DLD1 (cell line): ENCODE measurements around the gene F12.
"Not testable (repeated sequence)": the region's sequence is repeated elsewhere in the genome, so short reads cannot be mapped to it uniquely, and the experiment has no call there.

Experiments
- in situ Hi-C: cut with HindIII; loops from 2 replicates; pipeline ENCODE4 v1.10.0; 2017; ENCODE audit warnings: low sequenced_read_pairs

The F12 gene

DNA sequence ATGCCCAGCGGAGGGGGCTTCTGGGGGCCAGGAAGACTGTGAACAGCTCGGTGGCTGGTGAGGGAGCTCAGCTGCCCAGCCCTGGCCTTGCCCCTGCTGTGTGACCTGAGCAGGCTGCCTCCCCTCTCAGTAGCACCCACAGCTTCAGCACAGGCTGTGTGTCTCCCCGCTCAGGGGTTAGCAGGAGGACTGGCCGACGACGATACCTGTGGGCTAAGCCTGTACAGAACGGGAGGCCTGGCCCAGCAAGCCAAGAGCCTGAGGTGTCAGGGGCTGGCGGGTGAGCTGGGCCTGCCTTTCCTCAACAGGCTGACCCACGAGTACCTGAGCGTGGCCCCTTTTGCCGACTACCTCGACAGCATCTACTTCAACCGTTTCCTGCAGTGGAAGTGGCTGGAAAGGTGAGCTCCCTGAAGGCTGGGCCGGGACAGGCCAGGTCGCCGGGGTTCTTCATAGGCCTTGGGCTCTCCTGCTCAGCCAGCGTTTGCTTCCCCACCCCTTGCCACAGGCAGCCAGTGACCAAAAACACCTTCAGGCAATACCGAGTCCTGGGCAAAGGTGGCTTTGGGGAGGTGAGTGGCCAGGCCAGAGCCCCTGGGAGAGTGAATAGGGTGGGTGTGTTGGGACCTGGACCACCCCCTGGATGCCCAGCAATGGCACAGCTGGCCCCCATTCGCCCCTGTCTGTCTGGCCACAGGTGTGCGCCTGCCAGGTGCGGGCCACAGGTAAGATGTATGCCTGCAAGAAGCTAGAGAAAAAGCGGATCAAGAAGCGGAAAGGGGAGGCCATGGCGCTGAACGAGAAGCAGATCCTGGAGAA lies 23.7 kb upstream of the F12 start:
- in situ Hi-C loops = no loop called here

DNA sequence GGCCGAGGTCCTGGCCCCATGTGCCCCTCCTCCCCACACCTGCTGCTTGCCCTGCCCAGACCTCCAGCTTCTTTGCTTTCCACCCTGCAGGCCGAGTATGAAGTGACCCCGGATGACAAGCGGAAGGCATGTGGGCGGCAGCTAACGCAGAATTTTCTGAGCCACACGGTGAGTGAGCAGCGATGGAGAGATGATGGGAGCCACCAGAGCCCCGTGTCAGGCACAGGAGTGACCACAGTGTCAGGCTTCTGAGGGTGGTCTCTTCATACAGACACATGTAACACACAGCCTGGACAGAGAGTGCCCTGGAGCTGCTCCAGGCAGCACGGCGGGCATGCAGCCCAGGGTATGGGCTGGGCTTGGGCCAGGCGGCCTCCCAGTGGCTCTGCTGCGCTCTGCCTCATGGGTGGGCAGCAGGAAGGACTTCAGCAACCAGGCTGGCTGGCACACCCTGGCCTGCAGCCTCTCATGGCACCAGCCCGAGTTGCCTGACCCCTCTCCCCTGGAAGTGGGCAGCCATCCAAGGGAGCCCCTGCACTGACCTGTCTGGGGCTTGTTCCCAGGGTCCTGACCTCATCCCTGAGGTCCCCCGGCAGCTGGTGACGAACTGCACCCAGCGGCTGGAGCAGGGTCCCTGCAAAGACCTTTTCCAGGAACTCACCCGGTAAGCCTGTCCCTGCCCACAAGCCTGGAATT lies 22.9 kb upstream of the F12 start:
- in situ Hi-C loops = no loop called here

DNA sequence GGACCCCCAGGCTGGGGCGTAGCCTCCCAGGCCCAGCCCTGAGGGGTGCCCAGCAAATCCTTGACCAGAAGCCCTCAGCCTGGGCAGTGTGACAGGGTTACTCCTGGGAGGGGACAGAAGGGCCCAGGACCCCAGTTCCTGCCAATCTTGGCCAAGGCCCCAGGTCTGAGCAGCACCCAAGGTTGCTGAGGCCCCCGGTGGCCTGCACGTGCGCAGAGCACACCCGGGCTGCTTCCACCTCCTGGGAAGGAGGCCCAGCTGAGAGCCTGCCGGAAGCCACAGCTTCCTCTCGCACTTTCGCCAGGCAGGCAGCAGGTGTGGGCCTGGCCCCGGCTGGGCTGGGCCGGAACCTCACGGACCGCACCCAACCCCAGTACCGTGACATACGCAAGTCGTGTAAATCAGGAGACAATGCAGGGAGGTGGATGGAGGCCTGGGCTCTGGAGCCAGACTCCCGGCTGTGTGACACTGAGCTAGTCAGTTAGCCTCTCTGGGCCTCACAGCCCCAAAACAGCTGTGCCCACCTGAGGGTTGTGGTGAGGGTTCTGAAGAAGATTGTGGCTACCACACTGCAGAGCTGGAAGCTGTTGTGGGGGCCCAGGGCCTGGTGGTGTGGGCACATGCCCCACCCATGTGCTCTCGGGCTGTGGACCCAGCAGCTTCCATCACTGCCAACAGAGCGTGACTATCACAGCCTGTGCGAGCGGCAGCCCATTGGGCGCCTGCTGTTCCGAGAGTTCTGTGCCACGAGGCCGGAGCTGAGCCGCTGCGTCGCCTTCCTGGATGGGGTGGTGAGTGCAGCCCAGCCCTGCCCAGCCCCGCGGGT lies 22.2 kb upstream of the F12 start:
- in situ Hi-C loops = no loop called here

DNA sequence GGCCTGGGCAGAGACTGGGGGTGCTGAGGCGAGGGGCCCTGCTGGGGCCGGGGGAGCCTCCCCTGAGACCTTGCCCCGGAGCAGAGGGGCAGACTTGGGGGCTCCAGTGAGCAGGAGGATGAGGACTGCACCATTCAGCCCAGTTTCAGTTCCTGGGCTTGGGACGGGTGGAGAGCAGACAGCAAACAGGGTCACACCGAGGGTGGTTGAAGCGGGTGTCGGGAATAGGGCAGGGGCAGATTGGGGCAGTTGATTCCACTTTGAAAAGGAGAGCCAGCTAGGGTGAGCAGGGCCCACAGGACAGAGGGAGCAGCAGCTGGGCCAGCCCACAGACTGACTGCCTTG lies 21.6 kb upstream of the F12 start:
- in situ Hi-C loops = no loop called here

DNA sequence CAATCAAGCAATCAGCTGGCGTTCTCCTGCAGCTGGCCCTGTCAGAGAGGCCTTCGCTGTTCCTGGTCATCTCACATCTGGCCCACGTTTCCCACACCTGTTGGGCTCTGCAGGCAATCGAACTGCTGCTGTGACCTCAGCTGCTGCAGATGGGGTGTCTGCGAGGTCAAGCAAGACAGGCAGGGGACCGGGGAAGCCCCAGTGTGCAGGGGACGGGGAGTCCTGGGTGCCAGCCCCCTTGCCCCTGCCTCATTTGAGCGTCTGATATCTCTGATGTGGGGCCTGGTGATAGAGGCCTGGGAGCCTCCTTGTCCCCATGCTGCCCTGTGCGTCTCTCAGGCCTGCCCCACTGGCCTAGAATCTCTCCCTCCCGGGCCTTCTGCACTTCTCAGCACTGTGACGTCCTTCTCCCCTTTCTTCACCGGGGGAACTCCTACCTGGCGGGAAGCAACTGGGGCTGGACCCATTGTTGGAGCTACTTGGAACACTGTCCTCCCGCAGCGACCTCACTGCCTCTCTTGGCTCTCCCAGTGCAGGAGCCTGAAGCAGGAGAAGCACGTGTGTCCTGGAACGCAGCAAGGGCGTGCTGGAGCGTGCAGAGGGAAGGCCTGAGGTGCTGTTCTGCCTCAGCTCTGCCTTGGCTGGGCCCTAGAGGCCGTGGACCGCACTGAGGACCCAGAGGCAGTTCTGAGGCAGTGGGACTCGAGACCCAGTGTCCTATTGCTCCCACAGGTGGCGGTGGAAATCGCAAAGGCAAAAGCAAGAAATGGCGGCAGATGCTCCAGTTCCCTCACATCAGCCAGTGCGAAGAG lies 21.0 kb upstream of the F12 start:
- in situ Hi-C loops = no loop called here

DNA sequence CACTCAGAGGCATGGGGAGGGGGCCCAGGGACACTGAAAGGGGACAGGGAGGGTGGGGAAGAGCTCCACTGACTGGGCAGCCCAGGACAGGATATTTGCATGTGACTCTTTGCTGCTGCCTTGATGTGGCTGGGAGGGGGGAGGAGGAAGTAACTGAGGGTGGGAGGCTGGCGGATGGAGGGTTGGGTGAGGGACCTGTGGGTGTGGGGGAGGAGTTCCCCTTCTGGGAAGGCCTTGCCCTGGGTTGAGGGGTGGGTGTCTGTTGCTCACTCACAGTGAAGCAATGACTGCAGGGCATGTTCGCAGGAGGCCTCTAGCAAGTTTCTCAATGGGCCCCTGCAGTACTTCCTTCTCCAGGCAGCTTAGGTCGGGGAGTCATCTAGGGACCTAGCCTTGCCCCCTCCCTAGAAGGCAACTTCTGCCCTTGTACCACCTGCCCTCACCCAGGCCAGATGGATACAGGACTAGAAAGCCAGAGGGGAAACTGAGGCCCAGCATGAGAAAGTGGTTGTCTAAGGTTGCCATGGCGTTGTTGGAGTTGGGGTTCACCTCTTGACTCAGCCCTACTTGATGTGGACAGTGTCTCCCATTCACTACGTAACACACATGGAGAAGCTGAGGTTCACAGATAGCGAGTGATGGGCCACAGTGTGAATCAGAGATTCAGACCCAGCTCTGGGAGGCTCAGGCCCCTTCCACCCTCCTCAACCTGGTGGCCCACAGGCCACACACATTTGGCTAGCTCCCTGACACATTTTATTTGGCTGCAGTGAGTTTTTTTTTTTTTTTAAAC lies 20.1 kb upstream of the F12 start:
- in situ Hi-C loops = no loop called here

DNA sequence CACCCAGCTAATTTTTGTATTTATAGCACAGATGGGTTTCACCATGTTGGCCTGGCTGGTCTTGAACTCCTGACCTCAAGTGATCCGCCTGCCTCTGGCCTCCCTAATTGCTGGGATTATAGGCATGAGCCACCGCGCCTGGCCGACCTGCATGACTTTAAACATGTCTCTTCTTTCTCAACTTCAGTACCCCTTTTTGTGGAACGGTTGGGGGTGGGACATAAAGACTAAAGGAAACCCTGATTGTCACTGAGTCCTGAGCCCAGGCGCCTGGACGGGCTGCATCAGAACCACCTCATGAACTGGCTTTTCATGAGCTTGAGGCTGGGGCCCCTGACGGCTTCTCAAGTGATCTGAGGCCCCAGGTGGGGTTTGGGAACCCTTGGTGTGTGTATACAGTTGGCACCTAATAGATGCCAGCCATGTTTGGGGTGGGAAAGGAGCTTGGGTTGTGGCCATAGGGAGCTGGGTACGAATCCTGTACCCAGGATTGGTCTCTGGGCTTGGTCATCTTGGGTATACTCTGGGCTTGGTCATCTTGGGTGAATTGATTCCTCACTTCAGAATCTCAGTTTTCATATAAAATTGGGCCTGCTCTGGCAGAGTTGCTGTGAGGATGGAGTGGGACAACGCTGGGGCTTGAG lies 19.3 kb upstream of the F12 start:
- in situ Hi-C loops = no loop called here

DNA sequence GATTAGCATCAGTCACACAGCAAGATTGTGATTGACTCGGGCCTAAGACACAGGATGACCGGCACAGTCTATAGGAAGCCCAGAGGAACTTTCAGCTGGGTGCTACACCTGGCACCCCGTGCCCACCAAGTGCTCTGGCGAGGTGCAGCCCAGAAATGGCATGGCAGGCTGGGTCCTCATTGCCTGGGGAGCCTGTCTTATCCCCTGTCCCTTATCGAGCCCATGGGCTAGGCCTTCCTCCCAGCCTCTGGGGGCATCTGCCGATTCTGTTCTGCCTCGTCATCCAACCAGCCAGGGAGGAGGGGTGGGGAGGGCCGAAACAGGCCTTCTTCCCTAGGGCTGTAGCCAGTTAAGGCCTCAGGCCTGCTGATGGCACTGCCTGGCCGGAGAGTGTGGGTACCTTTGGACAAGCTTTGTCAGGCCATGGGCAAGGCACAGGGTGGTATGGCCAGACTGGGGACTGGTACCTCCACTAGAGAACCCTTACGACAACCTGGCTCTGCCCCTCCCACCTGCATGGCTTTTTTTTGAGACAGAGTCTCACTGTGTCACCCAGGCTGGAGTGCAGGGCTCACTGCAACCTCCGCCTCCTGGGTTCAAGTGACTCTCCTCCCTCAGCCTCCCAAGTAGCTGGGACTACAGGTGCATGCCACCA lies 18.7 kb upstream of the F12 start:
- in situ Hi-C loops = no loop called here

DNA sequence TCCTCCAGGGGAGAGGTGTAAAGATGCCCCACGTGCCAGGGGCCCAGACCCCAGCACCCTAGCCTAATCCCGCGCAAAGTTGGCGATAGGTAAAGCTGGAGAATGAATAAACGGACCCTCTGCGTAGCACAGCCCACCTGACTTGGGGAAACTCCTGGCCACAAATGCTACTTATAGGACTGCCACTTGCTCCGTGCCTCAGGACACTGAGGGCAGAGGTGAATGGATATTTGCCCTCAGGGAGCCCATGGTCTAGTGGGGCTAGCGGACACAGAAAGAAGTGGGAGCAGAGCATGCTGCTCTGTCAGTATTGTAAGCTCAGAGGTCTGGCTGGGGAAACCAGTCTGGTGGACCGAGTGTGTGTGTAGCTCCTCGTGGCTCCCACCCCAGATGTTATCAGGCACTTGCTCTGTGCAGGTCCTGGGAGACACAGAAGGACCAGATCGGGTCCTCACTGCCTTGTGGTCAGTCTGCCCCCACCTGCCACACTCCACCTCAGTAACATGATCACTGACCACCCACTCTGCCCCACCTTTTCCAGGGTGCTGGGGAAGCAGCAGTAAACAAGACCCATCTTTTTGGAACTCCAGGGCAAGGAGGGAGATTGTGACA lies 18.0 kb upstream of the F12 start:
- in situ Hi-C loops = no loop called here

DNA sequence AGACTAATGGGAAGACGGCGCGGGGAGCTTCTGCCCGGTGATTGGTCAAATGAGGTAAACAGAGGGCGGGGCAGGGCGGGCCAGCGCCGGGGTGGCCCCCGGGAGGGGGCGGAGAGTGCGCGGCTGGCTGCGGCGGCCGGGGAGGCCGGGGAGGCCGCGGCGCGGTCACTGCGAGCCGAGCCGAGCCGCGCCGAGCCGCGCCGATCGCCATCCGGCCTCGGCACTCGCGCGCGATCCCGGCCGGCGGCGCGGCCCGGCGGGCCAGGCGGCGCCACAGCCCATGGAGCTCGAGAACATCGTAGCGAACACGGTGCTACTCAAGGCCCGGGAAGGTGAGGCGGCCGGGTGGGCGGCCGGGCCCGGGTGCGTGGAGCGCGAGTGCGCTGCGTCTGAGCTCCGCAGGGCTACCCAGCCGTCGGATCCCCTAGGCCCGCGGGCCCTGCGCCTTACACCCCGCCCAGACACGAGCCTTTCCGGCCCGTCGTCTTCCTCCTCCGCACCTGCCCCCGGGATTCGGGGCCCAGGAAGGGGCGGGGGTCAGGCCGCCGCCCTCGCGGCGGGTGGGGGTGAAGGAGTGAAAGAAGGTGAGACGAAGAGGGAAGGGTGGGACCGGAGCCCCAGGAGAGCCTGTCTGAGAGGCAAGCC lies 17.3 kb upstream of the F12 start, which contains the start of gene GRK6:
GRK6 (plus strand) TSS at position 111 of the 645 bp plus-strand sequence; CDS start at position 281, 170 bp downstream.
- in situ Hi-C loops = no loop called here

DNA sequence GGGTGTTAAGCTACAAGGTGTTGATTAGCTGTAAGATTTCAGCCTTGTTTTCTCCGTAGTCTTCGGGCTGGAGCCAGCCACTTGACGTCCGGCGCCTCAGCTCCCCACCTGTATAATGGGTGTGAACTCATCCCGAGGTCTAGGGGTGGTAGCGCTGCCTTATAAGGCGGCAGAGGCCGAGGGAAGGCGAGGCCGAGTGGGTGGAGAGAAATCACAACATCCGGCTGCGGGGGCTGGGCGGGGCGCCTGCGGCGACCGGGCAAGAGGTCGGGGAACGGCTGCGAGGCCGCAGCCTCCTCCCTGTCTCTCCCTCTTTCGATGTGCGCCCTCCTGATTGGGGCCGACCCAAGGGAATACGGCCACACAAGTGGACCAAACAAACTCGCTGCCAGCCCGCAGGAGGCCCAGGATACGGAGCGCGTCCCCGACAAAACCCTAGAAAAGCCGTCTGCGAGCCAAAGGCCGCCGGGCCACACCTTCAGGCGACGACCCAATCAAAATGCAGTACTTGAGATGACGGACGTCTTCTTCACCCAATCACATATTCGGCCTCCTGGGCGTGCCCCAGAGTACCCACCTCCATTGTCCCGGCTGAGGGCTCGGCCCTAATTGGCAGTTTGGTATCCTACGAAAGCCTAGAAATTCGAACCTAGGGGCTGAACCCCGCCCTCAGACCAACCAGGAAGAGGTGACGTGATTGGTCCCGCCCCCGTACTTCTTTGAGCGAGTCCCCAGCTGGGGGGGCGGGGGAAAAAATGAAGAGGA lies 16.6 kb upstream of the F12 start:
- in situ Hi-C loops = no loop called here

DNA sequence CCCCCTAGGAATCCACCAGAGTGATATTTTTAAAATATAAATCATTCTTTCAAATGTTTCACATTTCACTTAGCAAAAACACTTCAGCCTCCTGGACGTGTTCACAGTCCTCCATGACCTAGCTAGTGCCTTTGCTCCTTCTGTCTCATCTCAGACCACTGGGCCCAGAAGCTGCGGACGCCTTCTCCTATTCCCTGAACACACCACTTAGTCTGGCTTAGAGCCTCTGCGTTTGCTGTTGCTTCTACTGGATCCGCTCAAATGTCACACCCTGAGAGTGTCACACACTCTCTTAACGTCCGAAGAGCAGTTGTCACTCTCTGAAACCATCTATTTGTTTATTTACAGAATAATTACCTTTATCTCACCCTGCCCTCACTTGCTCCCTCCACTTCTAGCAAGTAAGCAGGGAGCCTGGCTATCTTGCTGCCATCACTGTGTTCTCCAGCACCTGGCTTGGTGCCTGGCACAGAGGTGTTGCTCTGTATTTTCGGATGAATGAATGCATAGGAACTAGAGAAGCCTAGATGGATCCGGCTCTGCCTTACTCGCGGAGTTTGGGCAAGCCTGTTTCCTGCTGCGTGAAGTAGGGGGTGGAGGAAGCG lies 15.9 kb upstream of the F12 start:
- in situ Hi-C loops = no loop called here

DNA sequence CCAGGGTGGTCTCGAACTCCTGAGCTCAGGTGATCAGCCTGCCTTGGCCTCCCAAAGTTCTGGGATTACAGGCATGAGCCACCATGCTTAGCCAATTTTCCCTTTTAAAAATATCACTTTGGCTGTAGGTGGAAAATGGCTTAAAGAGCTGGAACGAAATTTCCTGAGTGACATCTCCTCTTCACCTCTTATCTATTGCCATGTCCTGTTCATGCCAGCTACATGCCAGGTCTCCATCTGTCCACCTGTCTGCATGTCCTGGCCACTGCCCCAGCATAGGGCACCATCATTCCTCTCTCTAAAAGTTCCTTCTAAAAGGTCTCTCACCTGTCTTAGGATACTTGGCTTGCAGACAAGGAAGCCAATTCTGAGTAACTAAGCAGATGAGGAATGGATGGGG lies 14.3 kb upstream of the F12 start:
- in situ Hi-C loops = no loop called here

DNA sequence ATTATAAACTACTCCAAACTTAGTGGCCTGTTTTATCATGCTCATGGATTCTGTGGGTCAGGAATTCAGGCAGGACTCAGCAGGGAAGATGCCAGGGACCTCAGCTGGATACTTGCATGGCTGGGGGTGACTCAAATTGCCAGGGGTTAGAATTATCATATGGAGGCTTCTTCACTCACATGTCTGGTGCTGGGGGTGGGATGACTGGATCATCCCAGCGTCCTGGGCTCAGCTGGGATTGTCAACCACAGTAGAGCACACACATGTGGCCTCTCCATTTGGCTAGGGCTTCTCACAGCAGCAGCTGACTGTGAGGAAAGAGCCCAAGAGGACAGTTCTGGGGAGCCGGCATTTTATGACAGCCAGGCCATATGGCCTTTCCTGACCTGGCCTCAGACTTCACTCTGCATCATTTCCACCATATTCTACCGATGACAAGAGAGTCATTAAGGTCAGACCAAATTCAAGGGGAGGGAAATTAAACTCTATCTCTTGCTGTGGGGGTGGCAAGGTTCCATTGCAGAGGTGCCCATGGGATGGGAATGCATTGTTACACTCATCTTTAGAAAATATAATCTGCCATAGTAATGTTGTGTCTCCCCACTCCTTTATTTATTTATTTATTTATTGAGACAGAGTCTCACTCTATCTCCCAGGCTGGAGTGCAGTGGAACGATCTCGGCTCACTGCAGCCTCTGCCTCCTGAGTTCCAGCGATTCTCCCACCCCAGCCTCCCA lies 11.9 kb upstream of the F12 start:
- in situ Hi-C loops = no loop called here

DNA sequence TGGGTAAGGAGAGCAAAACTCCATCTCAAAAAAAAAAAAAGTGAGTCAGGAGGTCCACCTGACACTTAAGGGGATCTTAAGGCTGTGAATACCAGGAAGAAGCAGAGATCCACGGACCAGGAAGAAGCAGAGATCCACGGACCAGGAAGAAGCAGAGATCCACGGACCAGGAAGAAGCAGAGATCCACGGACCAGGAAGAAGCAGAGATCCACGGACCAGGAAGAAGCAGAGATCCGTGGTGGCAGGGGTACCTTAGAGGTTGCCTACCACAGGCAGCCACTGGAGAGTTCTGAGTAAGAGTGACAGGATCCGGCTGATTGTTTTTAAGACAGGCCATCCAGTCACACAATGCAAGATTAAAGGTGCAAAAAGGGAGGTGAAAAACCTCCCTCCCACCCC lies 11.1 kb upstream of the F12 start:
- in situ Hi-C loops = not testable (repeated sequence)

DNA sequence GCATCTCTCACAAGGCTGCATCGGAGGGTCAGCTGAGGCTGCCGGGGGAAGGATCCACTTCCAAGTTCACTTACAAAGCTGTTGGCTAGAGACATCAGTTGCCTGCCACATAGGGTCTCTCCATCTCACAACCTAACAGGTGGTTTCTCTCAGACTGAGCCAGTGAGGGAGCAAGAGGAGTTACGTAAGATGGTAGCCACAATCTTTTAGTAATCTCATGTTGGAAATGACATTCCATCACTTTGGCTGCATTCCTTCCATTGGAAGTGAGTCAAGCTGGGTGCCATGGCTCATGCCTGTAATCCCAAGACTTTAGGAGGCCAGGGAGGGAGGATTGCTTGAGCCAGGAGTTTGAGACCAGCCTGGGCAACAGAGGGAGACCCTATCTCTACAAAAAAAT lies 9.7 kb upstream of the F12 start:
- in situ Hi-C loops = no loop called here
